HG03103 (cell line): Measurements from ENCODE around the gene JARID2.
A peak's percentile ranks its signal among the peaks of the same experiment; 100 is the strongest.

ENCODE experiments used
- ATAC-seq: cut with Tn5 transposase; IDR thresholded peaks from one replicate; pipeline ENCODE4 v1.9.1; 2021; ENCODE audit warnings: low read depth; ENCODE audit not compliant: unreplicated experiment

Gene JARID2

DNA sequence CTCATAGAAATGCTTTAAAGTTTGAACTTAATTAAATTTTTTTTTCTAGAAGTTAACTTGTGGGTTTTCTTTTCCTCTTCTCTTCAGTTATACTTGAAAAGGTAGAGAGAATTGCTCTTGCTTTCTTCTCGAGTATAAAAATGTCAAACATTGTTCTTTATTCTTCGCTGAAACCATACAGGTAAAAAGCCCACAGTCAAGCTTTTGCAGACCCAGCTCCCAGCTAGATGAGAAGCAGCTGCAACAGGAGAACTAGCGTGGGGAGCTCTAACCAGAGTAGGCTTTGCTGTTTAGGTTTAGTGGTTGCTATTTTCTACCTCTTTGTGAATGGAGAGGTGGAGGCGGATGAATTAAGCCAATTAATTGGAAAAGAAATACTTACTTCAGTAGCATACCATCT lies 102.7 kb downstream of the JARID2 start:
- ATAC-seq, result no peak

DNA sequence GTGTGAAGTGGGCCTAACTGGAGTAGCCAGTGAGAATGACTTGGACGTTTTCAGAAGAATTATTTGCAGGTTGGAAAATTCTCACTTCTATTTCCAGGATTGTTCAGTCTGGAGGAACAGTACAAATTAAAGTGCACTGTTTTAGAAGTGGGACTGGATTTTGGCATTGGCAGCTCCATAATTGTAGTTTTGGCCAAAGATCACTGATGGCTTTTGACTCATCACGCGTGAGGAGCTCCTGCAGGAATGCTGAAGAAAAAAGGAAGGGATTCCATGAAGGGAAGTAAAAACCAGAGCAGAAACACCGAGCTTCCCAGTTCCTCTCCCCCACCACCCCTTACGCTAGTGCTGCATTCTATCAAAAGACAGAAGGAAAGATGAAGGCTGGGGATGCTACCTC lies 103.5 kb downstream of the JARID2 start:
- ATAC-seq, result no peak

DNA sequence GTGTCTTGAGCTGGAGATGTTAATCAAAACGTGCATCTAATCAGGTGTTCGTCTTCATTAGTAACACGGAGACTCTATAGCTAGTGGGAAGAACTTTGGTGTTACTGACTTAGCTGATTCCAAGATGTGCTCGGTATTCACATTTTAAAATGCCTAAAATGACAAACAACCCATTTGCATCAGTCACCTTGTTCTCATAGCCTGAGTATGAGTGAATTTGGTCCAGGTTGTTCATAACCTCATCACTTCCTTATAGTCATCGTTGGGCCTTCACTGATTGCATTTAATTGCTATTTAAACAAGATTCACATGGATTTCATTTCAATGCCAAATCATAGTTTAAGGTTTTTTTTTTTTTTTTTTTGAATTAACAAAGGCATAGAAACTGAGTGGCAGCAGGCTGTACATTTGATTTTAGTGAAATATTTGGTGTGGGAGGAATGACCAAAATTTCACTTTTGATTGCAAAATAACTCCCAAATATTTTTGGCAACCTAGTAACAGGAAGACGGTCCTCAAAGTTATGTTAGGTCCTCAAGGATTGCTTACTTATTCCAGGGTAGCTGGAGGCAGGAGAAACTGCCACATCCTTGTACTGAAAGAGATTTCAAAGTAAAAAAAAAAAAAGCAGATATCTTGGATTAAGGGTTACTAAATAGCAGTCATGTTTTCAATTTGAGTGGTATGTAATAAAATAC lies 104.7 kb downstream of the JARID2 start:
- no peak for ATAC-seq

DNA sequence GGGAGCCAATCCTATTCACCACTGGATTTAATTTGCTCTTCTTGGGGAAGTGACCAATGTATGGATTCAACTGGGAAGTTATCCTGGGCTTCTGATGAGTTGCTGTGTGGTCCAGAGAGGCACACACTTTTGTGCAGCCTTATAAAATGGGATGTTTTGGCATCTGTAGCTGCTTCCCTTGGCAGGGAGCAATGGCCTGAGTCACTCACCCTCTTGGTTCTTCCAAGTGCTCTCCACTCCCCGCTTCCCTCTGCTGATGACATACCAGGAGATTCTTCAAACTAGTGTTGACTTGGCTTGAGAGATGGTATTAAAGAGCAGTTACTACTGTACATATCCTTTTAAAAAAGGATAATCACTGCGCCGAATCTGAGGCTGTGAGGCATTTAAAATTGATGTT lies 105.8 kb downstream of the JARID2 start:
- no peak for ATAC-seq

DNA sequence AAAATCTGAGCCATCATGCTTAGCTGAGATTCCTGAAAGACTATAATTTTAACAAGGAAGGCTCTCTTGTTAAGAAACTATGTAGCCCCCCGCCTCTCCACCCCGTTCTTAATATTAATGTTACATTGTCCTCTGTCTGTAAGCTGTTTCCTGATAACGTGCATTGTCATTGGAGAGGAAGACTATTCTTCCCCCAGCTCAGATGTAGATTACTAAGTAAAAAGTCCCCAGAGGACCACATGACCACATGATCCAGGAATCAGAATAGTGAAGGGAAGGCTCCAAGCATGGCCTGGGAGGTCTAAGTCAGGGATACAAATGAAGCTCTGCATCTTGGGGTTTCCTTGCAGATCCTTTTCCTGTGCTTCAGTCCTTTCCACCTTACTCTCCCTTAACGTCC lies 106.4 kb downstream of the JARID2 start:
- ATAC-seq, result no peak

DNA sequence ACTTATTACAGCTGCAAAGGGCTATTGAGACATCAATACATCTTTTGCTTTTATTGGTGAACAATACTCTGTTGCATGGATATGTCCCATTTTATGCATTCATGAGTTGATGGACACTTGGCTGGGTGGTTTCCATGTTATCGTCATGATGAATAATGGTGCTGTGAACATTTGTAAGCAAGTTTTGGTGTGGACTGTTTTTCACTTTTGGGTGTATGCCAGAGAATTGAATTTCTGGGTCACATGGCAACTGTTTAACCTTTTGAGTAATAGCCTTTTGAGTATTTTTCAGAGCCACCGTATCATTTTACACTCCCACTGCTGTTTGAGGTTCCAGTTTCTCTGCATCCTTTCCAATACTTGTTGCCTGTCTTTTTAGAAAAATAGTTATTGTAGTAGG lies 107.0 kb downstream of the JARID2 start:
- ATAC-seq, result no peak

DNA sequence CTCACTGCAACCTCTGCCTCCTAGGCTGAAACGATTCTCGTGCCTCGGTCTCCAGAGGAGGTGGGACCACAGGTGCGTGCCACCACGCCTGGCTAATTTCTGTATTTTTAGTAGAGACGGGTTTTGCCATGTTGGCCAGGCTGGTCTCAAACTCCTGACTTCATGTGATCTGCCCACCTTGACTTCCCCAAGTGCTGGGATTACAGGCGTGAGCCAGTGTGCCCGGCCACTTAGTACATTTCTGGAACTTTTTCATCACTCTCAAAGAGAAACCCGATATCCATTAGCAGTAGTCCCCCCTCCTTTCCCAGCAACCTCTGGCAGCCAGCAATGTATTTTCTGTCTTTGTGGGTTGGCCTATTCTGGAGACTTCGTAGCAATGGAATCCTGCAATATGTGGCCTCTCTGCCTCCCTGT lies 109.8 kb downstream of the JARID2 start:
- no peak for ATAC-seq

DNA sequence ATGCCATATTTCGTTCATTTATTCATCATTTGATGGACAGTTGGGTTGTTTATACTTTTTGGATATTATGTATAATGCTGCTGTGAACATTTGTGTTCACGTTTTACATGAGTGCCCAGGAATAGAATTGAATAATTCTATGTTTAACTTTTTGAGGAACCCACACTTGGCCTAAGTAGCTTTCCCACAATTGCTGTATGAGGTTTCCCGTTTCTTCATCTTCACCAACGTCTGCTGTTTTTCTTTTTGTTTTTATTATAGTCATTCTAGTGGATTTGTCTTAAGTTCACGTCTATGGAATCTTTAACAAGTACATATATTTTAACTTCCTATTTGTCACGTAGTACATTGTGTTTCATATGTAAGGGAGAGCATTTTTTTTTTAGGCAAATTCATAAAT lies 110.3 kb downstream of the JARID2 start:
- no peak for ATAC-seq

DNA sequence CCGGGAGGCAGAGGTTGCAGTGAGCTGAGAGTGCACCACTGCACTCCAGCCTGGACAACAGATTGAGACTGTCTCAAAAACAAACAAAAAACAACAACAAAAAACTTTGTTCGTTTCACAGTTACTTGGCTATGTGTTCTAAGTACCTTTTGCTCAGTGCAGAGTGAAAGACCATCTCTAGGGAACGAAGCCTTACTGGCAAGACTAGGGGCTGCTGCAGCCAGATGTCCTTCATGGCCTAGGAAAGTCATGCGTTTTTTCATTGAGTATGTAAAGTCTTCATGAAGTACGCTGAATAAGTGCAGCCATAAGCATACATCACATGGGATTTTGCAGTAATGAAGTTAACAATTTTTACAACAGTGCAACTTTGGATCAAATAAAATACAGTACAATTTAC lies 111.1 kb downstream of the JARID2 start:
- no peak for ATAC-seq

DNA sequence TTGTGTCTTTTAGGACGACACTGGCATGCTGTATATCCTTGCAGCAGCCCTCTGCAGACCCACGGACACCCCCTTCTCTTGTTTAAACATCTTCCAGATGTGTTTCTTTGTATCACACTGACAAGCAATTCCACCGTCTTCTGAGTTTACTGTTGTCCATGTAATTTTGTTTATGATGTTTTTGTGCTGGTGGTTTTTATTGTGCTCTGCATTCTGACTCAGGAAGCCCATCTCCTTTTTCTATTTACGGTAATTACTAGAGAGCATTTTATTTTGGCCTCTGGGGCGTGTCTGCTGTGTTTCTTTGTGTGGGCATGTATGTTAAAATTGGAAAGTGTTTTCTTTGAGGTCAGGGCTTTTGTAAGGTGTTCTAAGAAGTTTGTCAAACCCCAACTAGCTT lies 111.9 kb downstream of the JARID2 start:
- no peak for ATAC-seq

DNA sequence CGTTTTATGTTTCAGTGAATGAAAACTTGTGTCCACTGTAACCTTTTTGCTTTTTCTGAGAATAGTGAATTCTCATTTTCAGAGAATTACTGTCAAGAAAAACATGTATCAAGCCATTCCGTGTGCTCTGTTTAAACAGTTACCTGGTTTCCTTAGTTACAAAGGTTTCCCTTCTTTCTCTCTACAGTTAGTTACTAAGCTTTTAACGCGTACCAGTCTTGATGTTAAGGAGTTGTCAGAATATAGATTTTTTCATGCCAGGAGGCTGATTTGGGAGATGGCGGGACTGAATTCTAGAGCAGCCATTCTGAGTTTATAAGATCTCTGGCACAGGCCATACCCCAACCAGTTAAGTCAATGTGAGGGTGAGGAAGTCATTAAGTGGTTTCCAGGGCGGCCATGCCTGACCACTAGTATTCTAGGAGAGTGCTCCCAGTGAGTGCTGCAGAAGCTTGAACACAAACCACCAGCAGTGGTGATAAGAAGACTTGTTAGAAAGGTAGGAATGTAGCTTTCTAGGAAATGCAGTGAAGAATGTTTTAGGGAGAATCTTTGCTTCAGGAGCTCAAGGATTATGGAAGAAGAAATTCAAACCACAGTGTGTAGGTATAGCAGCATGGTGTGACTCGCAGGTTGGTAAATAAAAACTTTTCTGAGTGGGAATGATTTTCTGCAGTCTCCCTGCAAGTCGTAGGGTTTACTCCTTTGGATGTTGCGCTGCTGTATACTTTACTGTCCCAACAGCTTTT lies 112.9 kb downstream of the JARID2 start:
- ATAC-seq, result no peak

DNA sequence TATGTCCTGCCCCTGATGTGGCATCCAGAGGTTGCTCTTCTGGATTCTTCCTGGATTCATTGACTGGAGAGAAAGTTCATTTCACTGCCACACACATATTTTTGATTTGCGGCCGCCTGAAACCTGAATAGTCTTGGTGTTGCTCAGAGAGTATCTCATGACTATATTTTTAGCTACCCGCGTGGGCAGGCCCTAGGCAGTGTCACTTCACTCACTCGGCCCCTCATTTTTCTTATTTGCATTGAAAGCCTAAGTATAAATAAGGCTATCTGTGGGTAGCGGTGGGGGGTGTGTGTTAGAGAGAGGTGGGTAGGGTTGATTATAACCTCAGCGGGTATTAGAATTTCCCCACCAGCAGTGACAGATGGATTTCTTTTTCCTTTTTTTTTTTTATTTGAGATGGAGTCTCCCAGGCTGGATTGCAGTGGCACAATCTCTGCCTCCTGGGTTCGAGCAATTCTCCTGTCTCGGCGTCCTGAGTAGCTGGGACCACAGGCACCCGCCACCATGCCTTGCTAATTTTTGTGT lies 113.5 kb downstream of the JARID2 start:
- ATAC-seq, result peak; percentile 58

DNA sequence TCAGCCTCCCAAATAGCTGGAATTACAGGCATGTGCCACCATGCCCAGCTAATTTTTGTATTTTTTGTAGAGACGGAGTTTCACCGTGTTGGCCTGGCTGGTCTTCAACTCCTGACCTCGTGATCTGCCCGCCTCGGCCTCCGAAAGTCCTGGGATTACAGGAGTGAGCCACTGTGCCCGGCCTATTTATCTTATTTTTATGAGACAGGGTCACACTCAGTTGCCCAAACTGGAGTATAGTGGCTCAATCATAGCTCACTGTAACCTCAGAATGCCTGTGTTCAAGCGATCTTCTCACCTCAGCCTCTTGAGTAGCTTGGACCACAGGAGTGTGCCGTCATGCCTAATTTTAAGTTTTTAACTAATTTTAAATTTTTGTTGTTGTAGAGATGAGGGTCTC lies 114.4 kb downstream of the JARID2 start:
- no peak for ATAC-seq

DNA sequence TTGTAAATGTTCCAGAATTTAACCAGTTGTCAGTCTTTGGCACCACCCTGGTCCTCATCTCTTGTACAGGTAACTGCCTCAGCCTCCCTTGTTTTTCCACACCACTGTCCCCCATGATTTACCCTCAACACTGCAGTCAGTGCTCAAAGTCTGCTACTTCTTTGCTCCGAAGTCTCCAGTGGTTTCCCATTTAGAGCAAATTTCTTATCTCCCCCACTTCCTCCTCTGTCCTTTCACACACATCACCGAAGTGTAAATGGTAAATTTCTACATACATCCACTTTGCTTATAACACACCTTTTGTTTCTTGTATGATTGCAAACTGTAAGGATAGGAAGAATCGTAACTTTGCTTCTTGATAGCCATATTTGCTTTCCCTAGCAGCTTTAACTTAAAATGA lies 115.3 kb downstream of the JARID2 start:
- ATAC-seq, result no peak

DNA sequence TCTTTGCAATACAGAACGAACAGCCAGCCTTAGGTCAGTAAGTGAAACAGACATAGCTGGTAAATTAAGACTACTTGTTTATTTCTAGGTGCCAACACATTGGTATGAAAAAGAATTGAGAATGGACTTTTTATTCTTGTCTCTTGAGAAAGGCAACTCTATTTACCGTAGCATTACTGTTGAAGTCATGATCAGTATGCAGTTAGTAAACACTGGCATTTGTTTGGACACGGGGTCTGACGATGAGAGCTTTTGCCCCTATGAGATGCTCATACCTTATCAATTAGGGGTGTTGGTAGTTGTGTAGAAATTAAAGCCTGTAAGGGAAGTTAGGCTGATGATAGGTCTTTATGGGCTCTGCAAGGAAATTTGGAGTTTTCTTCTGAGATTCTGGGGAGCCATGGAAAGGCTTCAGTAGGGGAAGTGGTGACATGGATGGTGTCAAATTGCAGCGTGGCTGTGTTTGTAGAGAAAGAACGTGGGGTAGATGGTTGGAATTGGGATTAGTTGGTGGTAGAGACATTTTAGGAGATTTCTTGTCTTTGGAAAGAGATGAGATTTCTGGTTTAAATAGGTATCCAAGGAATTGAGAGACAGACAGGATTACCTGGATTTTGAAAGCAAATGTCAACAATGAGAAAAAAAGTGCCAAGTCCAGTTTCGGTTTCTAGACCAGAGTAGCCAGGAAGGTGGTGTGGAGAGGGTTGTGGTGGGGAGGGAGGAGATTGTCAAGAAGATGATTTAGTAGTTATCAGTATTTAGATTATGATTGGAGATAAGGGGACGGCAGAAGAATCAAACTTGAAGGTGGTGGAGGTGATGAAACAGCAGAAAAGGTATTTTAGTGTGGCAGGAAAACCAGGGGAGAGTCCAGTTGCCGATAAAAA lies 116.6 kb downstream of the JARID2 start:
- no peak for ATAC-seq

DNA sequence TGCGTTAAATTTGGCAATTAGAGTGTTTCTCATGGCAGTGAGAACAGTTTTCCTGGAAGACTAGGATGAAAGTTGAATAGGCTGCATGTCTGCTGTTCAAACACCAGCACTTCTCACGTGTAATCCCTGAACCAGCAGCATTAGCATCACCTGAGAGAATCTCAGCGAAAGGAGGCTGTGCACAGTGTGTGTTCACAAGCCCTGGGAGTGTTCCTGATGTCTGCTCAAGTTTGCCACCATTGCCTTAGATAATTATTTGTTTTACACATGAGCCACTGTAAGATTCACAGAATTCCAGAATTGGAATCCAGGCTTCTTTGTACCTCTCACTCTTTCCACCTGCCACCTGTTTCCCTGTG lies 117.3 kb downstream of the JARID2 start:
- ATAC-seq, result no peak

DNA sequence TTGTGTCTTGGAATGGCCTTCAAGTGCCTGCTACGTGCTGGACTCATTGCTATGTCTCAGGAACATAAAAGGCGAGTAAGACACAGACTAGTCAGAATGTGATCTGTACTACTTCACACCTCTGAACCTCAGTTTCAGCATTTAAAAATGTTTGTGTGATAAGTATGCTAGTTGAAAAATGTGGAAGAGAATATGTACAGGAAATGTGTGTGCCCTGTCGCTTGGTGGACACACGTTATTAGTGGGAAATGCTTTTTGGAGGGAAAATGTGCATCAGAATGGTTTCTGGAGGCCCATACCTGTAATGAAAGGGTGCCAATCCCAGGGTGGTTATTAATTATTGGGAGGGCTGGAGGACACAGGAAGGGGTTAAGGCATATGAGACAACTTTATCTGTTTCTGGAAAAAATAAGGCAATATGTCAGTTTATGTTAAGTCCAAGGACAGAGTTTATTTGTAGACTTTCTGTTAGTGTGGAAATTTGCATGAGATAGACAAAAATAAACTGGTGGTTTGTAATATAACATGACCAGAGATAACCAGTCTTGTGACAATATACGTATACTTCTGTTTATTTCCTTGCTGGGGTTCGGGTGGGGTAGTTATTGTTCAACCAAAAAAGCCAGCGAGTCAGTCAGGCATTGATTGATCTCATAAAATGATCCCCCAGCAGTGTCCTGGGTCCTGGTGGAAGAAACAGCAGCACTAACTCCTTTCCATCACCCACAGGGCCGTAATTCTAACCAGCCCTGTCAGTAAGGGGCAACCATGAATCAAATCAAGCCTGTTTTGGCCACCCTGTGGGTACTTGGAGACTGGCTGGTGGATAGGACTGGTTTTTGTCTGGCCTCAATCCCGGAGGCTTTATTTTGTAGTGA lies 117.9 kb downstream of the JARID2 start:
- ATAC-seq, result no peak

DNA sequence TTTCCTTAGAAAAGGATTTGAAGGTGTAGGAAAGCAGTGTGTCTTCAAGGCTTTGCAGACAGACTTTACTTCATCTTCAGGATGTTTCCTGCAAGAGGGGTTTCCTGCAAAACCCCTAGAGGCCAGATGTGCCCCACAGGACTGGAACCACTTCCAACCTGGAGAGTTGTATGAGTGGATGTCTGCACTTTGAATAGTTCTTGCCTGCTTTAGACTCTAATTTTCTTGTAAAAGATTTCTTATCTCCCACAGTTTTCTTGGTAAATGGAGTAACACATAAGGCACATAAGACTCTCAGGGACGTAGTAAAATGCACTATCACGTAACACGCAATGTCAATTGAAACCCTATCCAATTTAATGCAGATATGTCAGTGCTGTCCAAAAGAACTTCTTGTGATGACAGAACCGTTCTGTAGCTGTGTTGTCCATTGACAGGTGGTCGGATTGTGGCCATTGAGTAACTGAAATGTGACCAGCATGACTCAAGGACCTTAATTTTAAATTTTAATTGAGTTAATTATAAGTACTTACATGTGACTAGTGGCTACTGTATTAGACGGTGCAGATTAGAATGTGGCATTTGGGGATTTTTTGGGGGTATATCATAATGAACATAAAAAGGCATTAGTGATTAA lies 118.7 kb downstream of the JARID2 start:
- no peak for ATAC-seq

DNA sequence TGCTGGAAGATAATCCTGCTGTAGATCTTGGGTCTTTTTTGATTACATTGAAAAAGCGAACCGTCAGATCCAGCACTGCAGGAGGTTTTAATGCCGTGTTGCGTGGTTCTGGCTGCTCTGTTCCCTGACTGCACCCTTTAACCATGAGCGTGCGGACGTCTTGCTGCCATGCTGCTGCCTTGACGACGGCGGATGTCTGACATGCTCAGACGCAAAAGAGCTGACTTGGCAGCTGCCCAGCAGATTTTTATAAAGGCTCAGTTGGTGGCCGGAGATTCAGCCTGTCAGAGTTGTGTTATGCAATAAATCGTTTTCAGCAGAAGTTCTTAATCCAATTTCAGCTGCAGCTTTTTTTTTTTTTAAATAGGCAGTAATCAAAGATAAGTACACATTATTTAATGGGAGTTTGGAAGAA lies 119.4 kb downstream of the JARID2 start:
- no peak for ATAC-seq
